Prostate gland (tissue), 2 donors: ENCODE measurements around the gene CTSO.

Experiments used
- POLR2AphosphoS5 ChIP-seq: sonication (generic); formaldehyde crosslinking; IDR thresholded peaks from one replicate; pipeline ENCODE4 v1.6.1; 2017; ENCODE audit warnings: antibody characterized with exemption
- TF ChIP-seq, protein P1 (sequence below), 4 experiments: fragments of 200-600 bp in 2 of 4; fragments of 450-650 bp in 2 of 4; sonication (generic) in 2 of 4; IDR thresholded peaks; 1 replicate in 3 of 4; 2 replicates in 1 of 4; pipeline ENCODE4 v1.5.1; 2016 to 2019; ENCODE audit warnings: antibody characterized with exemption in 4 of 4, mild to moderate bottlenecking in 2 of 4, moderate library complexity in 2 of 4

- TF ChIP-seq, protein P1, sequence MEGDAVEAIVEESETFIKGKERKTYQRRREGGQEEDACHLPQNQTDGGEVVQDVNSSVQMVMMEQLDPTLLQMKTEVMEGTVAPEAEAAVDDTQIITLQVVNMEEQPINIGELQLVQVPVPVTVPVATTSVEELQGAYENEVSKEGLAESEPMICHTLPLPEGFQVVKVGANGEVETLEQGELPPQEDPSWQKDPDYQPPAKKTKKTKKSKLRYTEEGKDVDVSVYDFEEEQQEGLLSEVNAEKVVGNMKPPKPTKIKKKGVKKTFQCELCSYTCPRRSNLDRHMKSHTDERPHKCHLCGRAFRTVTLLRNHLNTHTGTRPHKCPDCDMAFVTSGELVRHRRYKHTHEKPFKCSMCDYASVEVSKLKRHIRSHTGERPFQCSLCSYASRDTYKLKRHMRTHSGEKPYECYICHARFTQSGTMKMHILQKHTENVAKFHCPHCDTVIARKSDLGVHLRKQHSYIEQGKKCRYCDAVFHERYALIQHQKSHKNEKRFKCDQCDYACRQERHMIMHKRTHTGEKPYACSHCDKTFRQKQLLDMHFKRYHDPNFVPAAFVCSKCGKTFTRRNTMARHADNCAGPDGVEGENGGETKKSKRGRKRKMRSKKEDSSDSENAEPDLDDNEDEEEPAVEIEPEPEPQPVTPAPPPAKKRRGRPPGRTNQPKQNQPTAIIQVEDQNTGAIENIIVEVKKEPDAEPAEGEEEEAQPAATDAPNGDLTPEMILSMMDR (IDR thresholded peaks at IDR 0.05) = no peak
- TF ChIP-seq POLR2AphosphoS5 = no peak
These were observed 75.7 kb downstream of the CTSO start for GRCh38 chr4:155877971-155878370.
